K562 (cell line): Measurements from ENCODE around the gene TMEM243. TPM values are rescaled to one million over a fixed set of nuclear protein-coding genes. Genes with fewer than 3 reads are reported as not detected.
A peak's percentile ranks its signal among the peaks of the same experiment; 100 is the strongest.

Source experiments
- ATAC-seq: fragments of 200-7000 bp; cut with Tn5 transposase; 3 replicates; pipeline ENCODE4 v1.9.1; 2020; ENCODE audit warnings: moderate library complexity
- BruUV-seq: library from RNA; stranded (reverse); fragments of 400-500 nt; replicated peaks from 2 replicates; lab custom pipeline; 2021; lab: Mats Ljungman, UMichigan
- CTCF ChIA-PET: fragments of 300-600 bp; formaldehyde crosslinking; extraction: SDS; loops from one replicate; lab custom pipeline; 2021; ENCODE audit warnings: low intra/inter-chr PET ratio; lab: Yijun Ruan, JAX
- POLR2A ChIA-PET: fragments of 300-600, 350-650 bp; sonication (Branson Sonifier 250); formaldehyde crosslinking; extraction: SDS; loops from one replicate; lab custom pipeline; 2021; ENCODE audit warnings: antibody characterized with exemption, inconsistent platforms; lab: Yijun Ruan, JAX
- DNase-seq, 4 experiments: peaks; one replicate each; pipeline versions ENCODE4 v3.0.0 to v3.0.0-alpha.2; 2011 to 2018; ENCODE audit warnings: low spot score in 3 of 4, mixed read lengths in 3 of 4; ENCODE audit errors: extremely low read depth in 1 of 4
- FAIRE-seq: peaks from 2 replicates; lab custom pipeline; 2011; peaks lifted over from hg19 to GRCh38; lab: Jason Lieb, UNC
- H2AFZ ChIP-seq: 2 replicates; pipeline ENCODE4 v1.6.0; 2011; ENCODE audit warnings: low read depth, low read length, control low read depth, inconsistent platforms
- H3K27ac ChIP-seq: fragments of 200-600 bp; 3 replicates; pipeline ENCODE4 v1.8.0; 2011; ENCODE audit warnings: low read depth, mild to moderate bottlenecking, control low read depth, inconsistent platforms, low read length, moderate library complexity, mixed read lengths; ENCODE audit errors: extremely low read depth
- H3K27me3 ChIP-seq, 2 experiments: fragments of 300-600 bp in 1 of 2; 2 replicates in 1 of 2; 3 replicates in 1 of 2; pipeline versions ENCODE4 v1.6.0 to v1.8.0; 2011; ENCODE audit warnings: inconsistent platforms in 2 of 2, low read length in 2 of 2, mild to moderate bottlenecking in 1 of 2, mixed read lengths in 1 of 2, moderate library complexity in 1 of 2; ENCODE audit not compliant: control insufficient read depth in 2 of 2, insufficient read depth in 2 of 2
- H3K36me3 ChIP-seq: fragments of 300-600 bp; 3 replicates; pipeline ENCODE4 v1.8.0; 2011; ENCODE audit warnings: mild to moderate bottlenecking, low read length, inconsistent platforms; ENCODE audit not compliant: control insufficient read depth, insufficient read depth
- H3K4me1 ChIP-seq, 2 experiments: fragments of 200-600 bp in 1 of 2; replicated peaks in 1 of 2; 2 replicates in 1 of 2; 3 replicates in 1 of 2; pipeline versions ENCODE4 v1.5.1 to v1.8.0; 2011; ENCODE audit warnings: inconsistent platforms in 2 of 2, low read length in 2 of 2, mild to moderate bottlenecking in 1 of 2, mixed read lengths in 1 of 2, moderate library complexity in 1 of 2; ENCODE audit not compliant: control insufficient read depth in 2 of 2, insufficient read depth in 2 of 2
- H3K4me2 ChIP-seq: 2 replicates; pipeline ENCODE4 v1.6.1; 2011; ENCODE audit warnings: low read length, control low read depth, inconsistent platforms, mixed read lengths; ENCODE audit not compliant: insufficient read depth
- H3K4me3 ChIP-seq: fragments of 200-600 bp; sonication (generic), shearing (Covaris generic); 2 replicates; pipeline ENCODE4 v1.5.1; 2016; ENCODE audit warnings: control low read depth, inconsistent platforms
- H3K79me2 ChIP-seq: fragments of 200-600 bp; 3 replicates; pipeline ENCODE4 v1.8.0; 2011; ENCODE audit warnings: low read length, inconsistent platforms; ENCODE audit not compliant: control insufficient read depth, insufficient read depth
- H3K9ac ChIP-seq, 2 experiments: 2 replicates each; pipeline versions ENCODE4 v1.6.0 to v1.6.1; 2011; ENCODE audit warnings: low read depth in 2 of 2, low read length in 2 of 2, control low read depth in 1 of 2, inconsistent platforms in 1 of 2, mild to moderate bottlenecking in 1 of 2, mixed read lengths in 1 of 2; ENCODE audit not compliant: insufficient read depth in 1 of 2
- H3K9me1 ChIP-seq: one replicate; pipeline ENCODE4 v1.6.0; 2011; ENCODE audit warnings: inconsistent platforms, mild to moderate bottlenecking, low read length, moderate library complexity; ENCODE audit not compliant: control insufficient read depth, insufficient read depth
- H3K9me3 ChIP-seq: replicated peaks from 2 replicates; pipeline ENCODE4 v1.5.1; 2011; ENCODE audit warnings: low read depth, low read length, inconsistent platforms; ENCODE audit not compliant: control insufficient read depth, insufficient read depth
- H4K20me1 ChIP-seq: replicated peaks from 2 replicates; pipeline ENCODE4 v1.6.1; 2011; ENCODE audit warnings: low read length, inconsistent platforms, mixed read lengths; ENCODE audit not compliant: control insufficient read depth, insufficient read depth
- BRD4 ChIP-seq: fragments of 200-600 bp; sonication (generic); IDR thresholded peaks from 2 replicates; pipeline ENCODE4 v1.6.1; 2017; ENCODE audit warnings: inconsistent platforms
- CBX8 ChIP-seq: fragments of 200-600 bp; sonication (generic); IDR thresholded peaks from 2 replicates; pipeline ENCODE4 v1.6.1; 2012; ENCODE audit warnings: borderline replicate concordance, mixed run types, low read depth, mild to moderate bottlenecking, moderate library complexity, mixed read lengths, low read length, control low read depth, inconsistent platforms; ENCODE audit not compliant: poor library complexity, severe bottlenecking; ENCODE audit errors: extremely low read depth
- DNMT1 ChIP-seq: fragments of 450-650 bp; IDR thresholded peaks from 2 replicates; pipeline ENCODE4 v1.6.1; 2016; ENCODE audit warnings: antibody characterized with exemption, mild to moderate bottlenecking
- KLF1 ChIP-seq: fragments of 450-650 bp; IDR thresholded peaks from 2 replicates; pipeline ENCODE4 v1.6.1; 2016; ENCODE audit warnings: missing genetic modification characterization, missing compliant biosample characterization
- MBD1 ChIP-seq: fragments of 250-450 bp; sonication (Bioruptor Pico); IDR thresholded peaks from 2 replicates; pipeline ENCODE4 v1.8.0; 2022; ENCODE audit warnings: inconsistent platforms
- MECOM ChIP-seq: fragments of 250-450 bp; sonication (Bioruptor Pico); IDR thresholded peaks from 2 replicates; pipeline ENCODE4 v1.8.0; 2022; ENCODE audit warnings: inconsistent platforms
- NCOR1 ChIP-seq: fragments of 450-650 bp; IDR thresholded peaks from 2 replicates; pipeline ENCODE4 v1.6.1; 2016; ENCODE audit warnings: mild to moderate bottlenecking, moderate library complexity
- NR3C1 ChIP-seq: sonication (generic); formaldehyde crosslinking; IDR thresholded peaks from 2 replicates; pipeline ENCODE4 v1.8.1; 2022; ENCODE audit warnings: missing genetic modification reagents
- PHF8 ChIP-seq: fragments of 200-600 bp; sonication (generic); IDR thresholded peaks from 2 replicates; pipeline ENCODE4 v1.6.1; 2012; ENCODE audit warnings: mixed run types, mild to moderate bottlenecking, inconsistent platforms, low read length, moderate library complexity, borderline replicate concordance
- RHOXF2B ChIP-seq: fragments of 250-450 bp; sonication (Bioruptor Pico); conservative IDR thresholded peaks from 2 replicates; pipeline ENCODE4 v1.5.1; 2021
- TAF1 ChIP-seq: IDR thresholded peaks from 2 replicates; pipeline ENCODE4 v1.6.1; 2011; ENCODE audit warnings: mild to moderate bottlenecking, low read length, moderate library complexity; ENCODE audit not compliant: insufficient read depth, control insufficient read depth, severe bottlenecking; ENCODE audit errors: extremely low read depth
- TCF3 ChIP-seq: sonication (generic); formaldehyde crosslinking; IDR thresholded peaks from 2 replicates; pipeline ENCODE4 v1.4.0; 2020; ENCODE audit warnings: mild to moderate bottlenecking, missing genetic modification reagents
- ZC3H11A ChIP-seq: IDR thresholded peaks from 2 replicates; pipeline ENCODE4 v1.6.1; 2012; ENCODE audit warnings: low read depth, low read length, improper control_type of control experiment
- ZNF584 ChIP-seq: fragments of 200-800 bp; sonication (Bioruptor generic); IDR thresholded peaks from 2 replicates; pipeline ENCODE4 v1.6.1; 2016; ENCODE audit warnings: low read depth, mild to moderate bottlenecking, missing genetic modification characterization, missing compliant biosample characterization
- ZNF639 ChIP-seq, 2 experiments: fragments of 200-800 bp in 1 of 2; sonication (Bioruptor generic) in 1 of 2; sonication (generic) in 1 of 2; formaldehyde crosslinking in 1 of 2; IDR thresholded peaks in 1 of 2; conservative IDR thresholded peaks in 1 of 2; 2 replicates each; pipeline versions ENCODE4 v1.5.0 to v1.6.1; 2016 to 2020; ENCODE audit warnings: missing compliant biosample characterization in 1 of 2, missing genetic modification characterization in 1 of 2, missing genetic modification reagents in 1 of 2
- ZNF785 ChIP-seq: fragments of 250-450 bp; sonication (Bioruptor Pico); IDR thresholded peaks from 2 replicates; pipeline ENCODE4 v1.4.0; 2020; ENCODE audit warnings: mild to moderate bottlenecking
- WGBS: fragments of 100-300 bp; shearing (Covaris generic); methylation state at CpG from one replicate; pipeline ENCODE4 v1.1.6; 2016; ENCODE audit warnings: low coverage, mixed read lengths; ENCODE audit not compliant: insufficient coverage; ENCODE audit errors: missing lambda C conversion rate; 5-methylcytosine and 5-hydroxymethylcytosine counted together
- in situ Hi-C: fragments of 300-500 bp; cut with MboI; formaldehyde crosslinking; loops from 4 replicates; pipeline ENCODE4 v1.15.0; 2018; ENCODE audit warnings: inconsistent platforms, mixed read lengths
- intact Hi-C: fragments of 100-400 bp; cut with micrococcal nuclease; formaldehyde crosslinking; loops from 2 replicates; pipeline ENCODE4 v1.14.2; 2022
- polyA plus RNA-seq, 8 experiments: library from polyadenylated mRNA; depleted of rRNA in 4 of 8; stranded (reverse) in 5 of 8; unstranded in 3 of 8; fragments of >200 nt; fragmentation: Nextera tagmentation in 2 of 8; fragmentation: Illumina TruSeq in 1 of 8; extraction: Ambion mirVana in 2 of 8; extraction: Trizol in 1 of 8; gene quantifications; 2 replicates each; pipeline versions ENCODE4 v1.2.1 to v1.2.3, GENCODE V29; 2011 to 2014; ENCODE audit warnings: inconsistent platforms in 1 of 8, missing spikeins in 1 of 8
- total RNA-seq, 7 experiments: library from RNA; depleted of rRNA in 6 of 7; stranded (reverse); fragments of >200 nt in 6 of 7; fragmentation: Illumina TruSeq in 2 of 7; extraction: Trizol in 2 of 7; gene quantifications; 2 replicates each; pipeline versions ENCODE4 v1.2.1 to v1.2.3, GENCODE V29; 2011 to 2021; ENCODE audit warnings: low replicate concordance in 1 of 7

TMEM243 gene
- total and polyA plus RNA-seq, 9 of the 15 experiments (the other 6 are each of a cell fraction or from before 2014, with no cell fraction given): 3.9 to 8.6 (median 6.1) TPM

GRCh38 chr7:87225696-87226095, 6.2 kb upstream of the TMEM243 start:
- Histone ChIP-seq H3K36me3 (no peaks in the 10 kb centered on the region), H3K9me3 (no peaks in the 10 kb centered on the region), H3K79me2 (no peaks in the 10 kb centered on the region), H3K4me2 (no peak overlapping the region), H4K20me1 (no peaks in the 10 kb centered on the region), H3K4me3 (no peak overlapping the region), H3K9ac (no peak overlapping the region), H3K27ac (no peak overlapping the region), H2AFZ (no peak overlapping the region), H3K4me1 (peaks cover 0 to 2% of the 10 kb centered on the region in 2 experiments; a peak in 2 of 5 replicates), H3K27me3 (peaks cover 23 to 26% of the 10 kb centered on the region in 2 experiments; a peak in 4 of 5 replicates), H3K9me1 (no peaks in the 10 kb centered on the region)
- POLR2A ChIA-PET: interaction anchor here (1.1 kb wide), 1 partner anchor 15 kb away, joined by 6 read pairs; no protein-coding TSS in a partner anchor
- intact Hi-C loops: no loop called here
- TF ChIP-seq ZNF785 (CRISPR knock-in tag): no peak
- no peak for TF ChIP-seq PHF8
- TF ChIP-seq MBD1 (CRISPR knock-in tag): no peak
- no peak for TF ChIP-seq NR3C1 (CRISPR knock-in tag)
- no peak for TF ChIP-seq TCF3 (CRISPR knock-in tag)
- no peak for TF ChIP-seq BRD4
- no peak for TF ChIP-seq ZC3H11A
- no peak for TF ChIP-seq DNMT1
- no peak for TF ChIP-seq MECOM
- no peak for TF ChIP-seq RHOXF2B
- TF ChIP-seq KLF1 (tag): no peak
- TF ChIP-seq NCOR1: no peak
- TF ChIP-seq CBX8: no peak
- TF ChIP-seq TAF1: no peak
- TF ChIP-seq ZNF639 (CRISPR knock-in tag; conservative IDR thresholded peaks at IDR 0.05 in 1 of 2, IDR thresholded peaks at IDR 0.05 in 1 of 2): no peak
- TF ChIP-seq ZNF584 (CRISPR knock-in tag): no peak
- no peak for DNase-seq
- in situ Hi-C loops: no loop called here
- CTCF ChIA-PET: no interaction called here
- 0% methylated on average over 1 of the region's 1 CpG for WGBS
- ATAC-seq: 0 out of 3 replicates have a peak, but pooled peaks have one; percentile 32
- no TSS peak for BruUV-seq
- no peak for FAIRE-seq
